OCI-LY7 (cell line): ENCODE data around the gene USP34.

Experiments
- CTCF ChIP-seq: fragments of 200-600 bp; sonication (generic); conservative IDR thresholded peaks from 2 replicates; pipeline ENCODE4 v1.5.1; 2014; ENCODE audit warnings: mild to moderate bottlenecking, antibody characterized with exemption, low read length, moderate library complexity, mixed read lengths
- EZH2phosphoT487 ChIP-seq: fragments of 200-600 bp; sonication (generic); IDR thresholded peaks from 2 replicates; pipeline ENCODE4 v1.6.1; 2018; ENCODE audit warnings: low read depth, borderline replicate concordance, mild to moderate bottlenecking, mixed run types, antibody characterized with exemption, low read length, moderate library complexity, mixed read lengths

GRCh38 chr2:61405813-61406212 lies 65.1 kb downstream of the USP34 start:
- TF ChIP-seq CTCF: no peak
- TF ChIP-seq EZH2phosphoT487: no peak
